Right atrium auricular region (tissue), 2 donors: ENCODE measurements around the gene PCSK1N. TPM values are rescaled to one million over a fixed set of nuclear protein-coding genes. Genes with fewer than 3 reads are reported as not detected.

Source experiments
- DNase-seq: peaks from one replicate; pipeline ENCODE4 v3.0.0-alpha.2; 2019; ENCODE audit warnings: low spot score
- H3K27ac ChIP-seq, 2 donors: fragments of 200-600 bp; sonication (generic); 1 replicate in 1 of 2; 2 replicates in 1 of 2; pipeline ENCODE4 v1.5.1; 2016 to 2019
- H3K27me3 ChIP-seq, 2 donors: fragments of 200-600 bp; sonication (generic); one replicate each; pipeline versions ENCODE4 v1.5.1 to v1.6.0; 2017 to 2019
- H3K36me3 ChIP-seq: fragments of 200-600 bp; sonication (generic); one replicate; pipeline ENCODE4 v1.5.1; 2016
- H3K4me1 ChIP-seq, 2 donors: fragments of 200-600 bp; sonication (generic); one replicate each; pipeline versions ENCODE4 v1.5.1 to v1.6.0; 2017 to 2019
- H3K4me3 ChIP-seq, 2 donors: fragments of 200-600 bp; sonication (generic); 1 replicate in 1 of 2; 2 replicates in 1 of 2; pipeline ENCODE4 v1.5.1; 2017 to 2019; ENCODE audit warnings: mild to moderate bottlenecking in 1 of 2, moderate library complexity in 1 of 2
- H3K9me3 ChIP-seq, 2 donors: fragments of 200-600 bp; sonication (generic); one replicate each; pipeline ENCODE4 v1.5.1; 2019
- total RNA-seq, 2 donors: library from RNA; depleted of rRNA; stranded (reverse); fragments of >200 nt; gene quantifications; one replicate each; pipeline ENCODE4 v1.1.0, GENCODE V29; 2016
- TF ChIP-seq, protein P1 (sequence below), 2 donors: fragments of 200-600 bp; sonication (generic); IDR thresholded peaks; one replicate each; pipeline ENCODE4 v1.5.1; 2019; ENCODE audit warnings: antibody characterized with exemption in 2 of 2

PCSK1N gene
- total RNA-seq, 2 donors from 2014 or later: 4.3 to 12.5 TPM

DNA sequence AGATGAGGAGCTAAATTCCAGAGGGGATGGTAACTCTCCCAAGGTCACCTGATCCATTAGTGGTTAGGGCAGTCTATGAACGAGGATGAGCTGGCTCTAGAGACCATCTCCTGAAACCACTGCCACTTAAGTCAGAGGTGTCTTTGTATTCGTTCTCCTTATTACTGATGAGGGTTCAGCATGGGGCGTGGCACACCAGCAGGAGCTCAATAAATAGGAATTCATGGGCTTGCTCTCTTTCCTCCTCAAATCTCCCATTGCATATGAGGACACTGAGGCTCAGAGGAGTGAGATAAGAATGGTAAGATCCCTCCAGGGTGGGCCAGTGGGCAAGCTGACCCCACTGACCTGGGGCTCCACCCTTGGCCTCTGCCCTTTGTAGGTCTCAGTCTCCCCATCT, 50.7 kb downstream of the PCSK1N start:
- H3K27me3 ChIP-seq: no peaks in the 10 kb centered on the region
- H3K9me3 ChIP-seq: no peaks in the 10 kb centered on the region
- TF ChIP-seq, protein P1, sequence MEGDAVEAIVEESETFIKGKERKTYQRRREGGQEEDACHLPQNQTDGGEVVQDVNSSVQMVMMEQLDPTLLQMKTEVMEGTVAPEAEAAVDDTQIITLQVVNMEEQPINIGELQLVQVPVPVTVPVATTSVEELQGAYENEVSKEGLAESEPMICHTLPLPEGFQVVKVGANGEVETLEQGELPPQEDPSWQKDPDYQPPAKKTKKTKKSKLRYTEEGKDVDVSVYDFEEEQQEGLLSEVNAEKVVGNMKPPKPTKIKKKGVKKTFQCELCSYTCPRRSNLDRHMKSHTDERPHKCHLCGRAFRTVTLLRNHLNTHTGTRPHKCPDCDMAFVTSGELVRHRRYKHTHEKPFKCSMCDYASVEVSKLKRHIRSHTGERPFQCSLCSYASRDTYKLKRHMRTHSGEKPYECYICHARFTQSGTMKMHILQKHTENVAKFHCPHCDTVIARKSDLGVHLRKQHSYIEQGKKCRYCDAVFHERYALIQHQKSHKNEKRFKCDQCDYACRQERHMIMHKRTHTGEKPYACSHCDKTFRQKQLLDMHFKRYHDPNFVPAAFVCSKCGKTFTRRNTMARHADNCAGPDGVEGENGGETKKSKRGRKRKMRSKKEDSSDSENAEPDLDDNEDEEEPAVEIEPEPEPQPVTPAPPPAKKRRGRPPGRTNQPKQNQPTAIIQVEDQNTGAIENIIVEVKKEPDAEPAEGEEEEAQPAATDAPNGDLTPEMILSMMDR (IDR thresholded peaks at IDR 0.05): no peak
- H3K36me3 ChIP-seq: no peaks in the 10 kb centered on the region
- H3K4me3 ChIP-seq: no peak overlapping the region
- H3K27ac ChIP-seq: no peak overlapping the region
- no peak for DNase-seq
- no peaks in the 10 kb centered on the region for H3K4me1 ChIP-seq

DNA sequence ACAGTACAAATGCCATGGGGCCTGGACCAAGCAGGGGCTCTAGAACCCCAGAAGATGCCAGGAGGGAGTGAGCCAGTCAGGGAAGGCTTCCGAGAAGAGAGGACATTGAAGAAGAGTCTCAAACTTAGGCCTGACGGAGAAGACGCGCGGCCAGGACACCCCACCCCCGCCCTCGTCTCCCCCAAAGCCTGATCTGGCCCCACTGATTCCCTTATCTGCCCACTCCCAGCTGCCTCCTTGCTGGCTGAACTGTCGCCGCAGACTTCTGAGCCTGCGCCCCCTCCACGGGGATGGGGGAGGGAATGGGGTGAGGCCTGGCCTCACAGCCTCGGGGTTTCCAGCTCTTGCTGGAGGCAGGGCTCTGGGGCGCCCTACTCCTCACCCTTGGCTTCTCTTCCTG, 52.6 kb downstream of the PCSK1N start:
- H3K36me3 ChIP-seq: no peaks in the 10 kb centered on the region
- H3K4me1 ChIP-seq: no peaks in the 10 kb centered on the region
- no peaks in the 10 kb centered on the region for H3K9me3 ChIP-seq
- TF ChIP-seq, protein P1 (IDR thresholded peaks at IDR 0.05): no peak
- no peak overlapping the region for H3K4me3 ChIP-seq
- no peak overlapping the region for H3K27ac ChIP-seq
- DNase-seq: no peak
- no peaks in the 10 kb centered on the region for H3K27me3 ChIP-seq

DNA sequence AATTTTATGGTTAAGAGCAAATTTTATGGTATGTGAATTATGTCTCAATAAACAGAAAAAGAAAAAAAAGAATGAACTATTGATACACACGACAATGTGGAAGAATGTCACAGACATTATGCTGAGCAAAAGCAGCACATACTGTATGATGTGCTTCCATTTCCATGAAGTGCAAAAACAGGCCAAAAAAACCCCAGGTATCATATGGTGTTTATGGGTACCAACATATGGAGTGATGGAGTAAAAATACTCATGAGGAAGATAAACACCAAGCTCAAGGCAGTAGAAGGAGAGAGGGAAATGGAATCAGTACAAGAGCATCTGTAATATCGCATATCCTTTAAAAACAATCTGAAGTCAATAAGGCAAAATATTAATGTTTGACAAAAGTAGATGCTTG, 53.2 kb downstream of the PCSK1N start:
- H3K27me3 ChIP-seq: no peaks in the 10 kb centered on the region
- H3K4me3 ChIP-seq: no peak overlapping the region
- no peaks in the 10 kb centered on the region for H3K4me1 ChIP-seq
- no peak for DNase-seq
- no peaks in the 10 kb centered on the region for H3K9me3 ChIP-seq
- no peaks in the 10 kb centered on the region for H3K36me3 ChIP-seq
- H3K27ac ChIP-seq: no peak overlapping the region
- TF ChIP-seq, protein P1 (IDR thresholded peaks at IDR 0.05): no peak

DNA sequence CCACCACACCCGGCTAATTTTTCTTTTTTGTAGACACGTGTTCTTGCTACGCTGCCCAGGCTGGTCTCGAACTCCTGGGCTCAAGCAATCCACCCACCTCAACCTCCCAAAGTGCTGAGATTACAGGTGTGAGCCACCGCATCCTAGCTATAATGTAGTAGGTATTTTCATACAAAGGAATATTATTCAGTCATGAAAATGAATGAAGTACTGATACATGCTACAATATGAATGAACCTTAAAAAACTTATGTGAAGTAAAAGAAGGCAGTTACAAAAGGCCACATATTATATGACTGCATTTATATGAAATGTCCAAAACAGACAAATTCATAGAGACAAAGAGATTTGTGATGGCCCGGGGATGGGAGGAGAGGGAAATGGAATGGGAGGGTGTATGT, 53.7 kb downstream of the PCSK1N start:
- no peaks in the 10 kb centered on the region for H3K27me3 ChIP-seq
- H3K4me1 ChIP-seq: no peaks in the 10 kb centered on the region
- H3K9me3 ChIP-seq: no peaks in the 10 kb centered on the region
- TF ChIP-seq, protein P1 (IDR thresholded peaks at IDR 0.05): no peak
- DNase-seq: no peak
- no peak overlapping the region for H3K4me3 ChIP-seq
- H3K36me3 ChIP-seq: no peaks in the 10 kb centered on the region
- H3K27ac ChIP-seq: no peak overlapping the region

Other genes starting within 250 kb of the PCSK1N start
- 100 to 1,000 TPM; 208 to 214 TPM for gene WDR13, start 238.1 kb downstream of the PCSK1N start, total RNA-seq
- 1 to 10 TPM; 3.0 to 4.5 TPM for gene WAS, start 151.8 kb downstream of the PCSK1N start, total RNA-seq
- 1 to 10 TPM; 3.8 to 8.0 TPM for gene SUV39H1, start 138.9 kb downstream of the PCSK1N start, total RNA-seq
- gene GLOD5, start 73.9 kb downstream of the PCSK1N start, total RNA-seq: not detected
- gene GATA1, start 49.0 kb downstream of the PCSK1N start, total RNA-seq: under 1 TPM in 1 of 2 donors, not detected in 1; 0.20 TPM
- gene HDAC6, start 33.5 kb downstream of the PCSK1N start, total RNA-seq: 10 to 100 TPM; 27.1 to 30.4 TPM
- not detected for gene ERAS, start 9.1 kb downstream of the PCSK1N start, total RNA-seq
- gene TIMM17B, start 62.2 kb upstream of the PCSK1N start, total RNA-seq: 10 to 100 TPM; 49.2 to 56.5 TPM
- gene PQBP1, start 62.3 kb upstream of the PCSK1N start, total RNA-seq: 10 to 100 TPM; 44.4 to 66.7 TPM
- 10 to 100 TPM; 16.8 to 18.8 TPM for gene SLC35A2, start 76.0 kb upstream of the PCSK1N start, total RNA-seq
- 1 to 10 TPM; 5.4 to 9.1 TPM for gene PIM2, start 83.4 kb upstream of the PCSK1N start, total RNA-seq
- gene OTUD5, start 122.0 kb upstream of the PCSK1N start, total RNA-seq: 10 to 100 TPM; 15.4 to 23.9 TPM
- gene KCND1, start 136.2 kb upstream of the PCSK1N start, total RNA-seq: 1 to 10 TPM; 1.3 to 1.5 TPM
- 10 to 100 TPM in 1 of 2 donors, 1 to 10 TPM in 1; 9.6 to 16.0 TPM for gene GRIPAP1, start 166.7 kb upstream of the PCSK1N start, total RNA-seq
- gene TFE3, start 207.7 kb upstream of the PCSK1N start, total RNA-seq: 10 to 100 TPM; 25.8 to 60.3 TPM
- 1 to 10 TPM; 1.3 to 2.2 TPM for gene CCDC120, start 223.4 kb upstream of the PCSK1N start, total RNA-seq
- 10 to 100 TPM; 11.5 to 29.7 TPM for gene PRAF2, start 238.4 kb upstream of the PCSK1N start, total RNA-seq
- 100 to 1,000 TPM in 1 of 2 donors, 10 to 100 TPM in 1; 78.3 to 117 TPM for gene WDR45, start 244.3 kb upstream of the PCSK1N start, total RNA-seq